Measurements from ENCODE around the gene GON7. TPM values are rescaled to one million over a fixed set of nuclear protein-coding genes. Genes with fewer than 3 reads are reported as not detected.
"Not testable (repeated sequence)": the region's sequence is repeated elsewhere in the genome, so short reads cannot be mapped to it uniquely, and the experiment has no call there.

Gene GON7
- total RNA-seq, 1 donor from 2014 or later = 9.6 TPM

DNA sequence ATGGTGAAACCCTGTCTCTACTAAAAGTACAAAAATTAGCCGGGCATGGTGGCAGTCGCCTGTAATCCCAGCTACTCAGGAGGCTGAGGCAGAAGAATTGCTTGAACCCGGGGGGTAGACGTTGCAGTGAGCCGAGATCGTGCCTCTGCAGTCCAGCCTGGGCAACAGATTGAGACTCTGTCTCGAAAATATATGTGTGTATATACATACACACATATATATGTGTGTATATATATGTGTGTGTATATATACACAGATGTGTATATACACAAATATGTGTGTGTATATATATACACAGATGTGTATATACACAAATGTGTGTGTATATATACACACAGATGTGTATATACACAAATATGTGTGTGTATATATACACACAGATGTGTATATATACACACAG, 48.5 kb downstream of the GON7 start:
- not testable (repeated sequence) for DNase-seq (ENCODE audit: low spot score)

DNA sequence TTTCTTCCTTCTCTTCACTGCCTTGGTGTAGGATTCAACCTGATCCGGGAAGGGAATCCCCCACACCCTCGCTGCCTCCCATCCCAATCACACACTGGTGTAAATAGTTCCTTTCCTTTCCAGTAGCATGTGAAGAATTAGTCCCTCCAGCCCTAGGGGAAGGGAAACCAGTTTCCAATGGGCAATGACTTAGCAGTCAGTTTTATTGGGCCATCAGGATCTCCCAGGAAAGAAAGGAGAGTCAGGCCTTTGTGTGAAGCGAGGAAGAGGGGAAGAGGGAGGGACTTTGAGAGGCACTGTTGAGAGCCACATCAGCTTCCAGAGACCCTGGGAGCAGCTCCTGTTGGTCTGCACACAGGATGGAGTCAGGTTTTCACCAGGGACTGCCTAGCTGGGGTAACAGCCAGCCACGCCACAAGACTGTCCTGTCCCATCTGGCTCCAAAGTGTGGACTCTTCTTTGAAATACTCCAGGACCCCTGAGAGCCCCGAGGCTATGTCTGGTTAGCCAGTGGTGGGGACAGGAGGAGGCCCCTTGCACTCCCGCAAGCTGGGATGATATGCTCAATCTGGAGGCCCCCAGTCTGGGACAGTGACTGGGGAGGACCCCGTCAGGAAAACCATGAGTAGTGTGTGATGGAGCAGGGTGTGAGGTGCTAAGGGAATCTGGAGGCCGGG, 50.0 kb downstream of the GON7 start:
- DNase-seq (ENCODE audit: low spot score) = no peak

DNA sequence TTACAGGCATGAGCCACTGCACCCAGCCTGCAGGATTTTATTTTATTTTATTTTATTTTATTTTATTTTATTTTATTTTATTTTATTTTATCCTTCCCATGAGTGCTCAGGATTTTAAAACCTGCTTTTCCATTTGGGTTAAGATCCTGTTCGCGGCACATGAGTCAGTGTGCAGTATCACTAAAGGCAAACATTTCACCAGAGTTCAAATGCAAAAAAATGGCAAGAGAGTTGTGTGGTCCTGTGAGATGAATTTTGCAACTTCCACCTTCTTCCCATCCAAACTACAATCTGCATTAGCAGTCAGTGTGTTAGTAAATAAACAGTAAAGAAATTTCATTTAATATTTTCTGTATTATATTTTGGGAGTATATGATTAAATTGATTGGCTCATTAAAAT, 51.2 kb downstream of the GON7 start:
- no peak for DNase-seq (ENCODE audit: low spot score)

DNA sequence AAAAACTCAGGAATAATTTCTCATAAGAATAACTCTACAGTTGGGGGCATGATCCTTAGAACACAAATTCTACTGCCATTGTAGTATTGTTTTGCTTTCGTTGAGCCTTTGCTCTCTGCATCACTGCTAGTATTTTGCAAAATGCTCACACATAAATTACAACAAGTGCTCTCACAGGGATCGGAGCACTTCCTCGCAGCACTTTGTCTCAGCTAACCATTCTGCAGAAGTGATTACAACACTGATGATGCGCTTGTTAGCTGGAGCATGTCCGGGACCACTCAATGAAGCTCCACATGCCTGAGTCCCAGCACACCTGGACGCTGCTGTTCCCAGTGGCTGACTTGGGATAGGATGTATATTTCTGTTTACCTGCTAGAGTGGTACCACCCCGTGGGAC, 53.7 kb downstream of the GON7 start:
- no peak for DNase-seq (ENCODE audit: low spot score)

Other genes with a start within 250 kb of the GON7 start
- 70.4 TPM for gene ITPK1, start 91.1 kb downstream of the GON7 start, total RNA-seq
- gene MOAP1, start 22.2 kb downstream of the GON7 start, total RNA-seq = 23.2 TPM
- gene LYSET, start 21.7 kb downstream of the GON7 start, total RNA-seq = 22.1 TPM
- 19.1 TPM for gene UBR7, start 191 bp upstream of the GON7 start, total RNA-seq
- 54.3 TPM for gene BTBD7, start 126.0 kb upstream of the GON7 start, total RNA-seq
- not detected for gene COX8C, start 140.1 kb upstream of the GON7 start, total RNA-seq
- not detected for gene UNC79, start 223.9 kb upstream of the GON7 start, total RNA-seq